Stimulated activated effector memory CD8-positive, alpha-beta T cell treated with anti-CD3 and anti-CD28 coated beads, Interleukin-12 subunit alpha, Interleukin-12 subunit beta, amount 100 ng/mL, for 72 hours (primary cell): ENCODE data around the gene KLHL2.
"Not testable (repeated sequence)": the region's sequence is repeated elsewhere in the genome, so short reads cannot be mapped to it uniquely, and the experiment has no call there.

Source experiments
- ATAC-seq: fragments of 150-1000 bp; cut with Tn5 transposase; 2 replicates; pipeline ENCODE4 v1.10.0; 2021
- DNase-seq, 2 donors: peaks; one replicate each; pipeline ENCODE4 v3.0.0; 2021 to 2022; ENCODE audit warnings: low spot score in 2 of 2
- H3K27ac Mint-ChIP-seq: one replicate; pipeline ENCODE4 v1.8.0; 2022; ENCODE audit warnings: mild to moderate bottlenecking, mixed read lengths
- H3K36me3 Mint-ChIP-seq: one replicate; pipeline ENCODE4 v1.8.0; 2022; ENCODE audit warnings: mild to moderate bottlenecking, mixed read lengths
- H3K4me1 Mint-ChIP-seq: one replicate; pipeline ENCODE4 v1.8.0; 2022; ENCODE audit warnings: mixed read lengths
- H3K4me3 Mint-ChIP-seq: one replicate; pipeline ENCODE4 v1.8.0; 2022; ENCODE audit warnings: mild to moderate bottlenecking, mixed read lengths
- H3K9me3 Mint-ChIP-seq: one replicate; pipeline ENCODE4 v1.8.0; 2022; ENCODE audit warnings: mixed read lengths

Gene KLHL2

GRCh38 chr4:165212647-165213046 is 5.3 kb downstream of the KLHL2 start:
- not testable (repeated sequence) for H3K4me3 Mint-ChIP-seq, H3K36me3 Mint-ChIP-seq, ATAC-seq, H3K9me3 Mint-ChIP-seq, DNase-seq, H3K27ac Mint-ChIP-seq
- H3K4me1 Mint-ChIP-seq, result peaks cover 83% of the 10 kb centered on the region

- H3K4me3 Mint-ChIP-seq, result not testable (repeated sequence)
Observed at GRCh38 chr4:165213404-165213803, 6.0 kb downstream of the KLHL2 start.

GRCh38 chr4:165213991-165214709 is 6.8 kb downstream of the KLHL2 start:
- not testable (repeated sequence) for ATAC-seq, H3K4me3 Mint-ChIP-seq, H3K27ac Mint-ChIP-seq, DNase-seq, H3K9me3 Mint-ChIP-seq, H3K36me3 Mint-ChIP-seq
- peaks cover 88% of the 10 kb centered on the region for H3K4me1 Mint-ChIP-seq

More at GRCh38 chr4:165213404-165213803, 6.0 kb downstream of the KLHL2 start:
- H3K36me3 Mint-ChIP-seq, DNase-seq, H3K27ac Mint-ChIP-seq, ATAC-seq, H3K9me3 Mint-ChIP-seq: not testable (repeated sequence)
- H3K4me1 Mint-ChIP-seq, result peaks cover 90% of the 10 kb centered on the region

GRCh38 chr4:165215034-165215751 is 7.8 kb downstream of the KLHL2 start:
- H3K9me3 Mint-ChIP-seq, H3K36me3 Mint-ChIP-seq: not testable (repeated sequence)
- peak; percentile 95 for ATAC-seq
- peak; percentile 7 to 57 for DNase-seq
- H3K4me3 Mint-ChIP-seq, result peak overlapping the region; percentile 56
- H3K4me1 Mint-ChIP-seq, result peaks cover 78% of the 10 kb centered on the region
- H3K27ac Mint-ChIP-seq, result peak overlapping the region; percentile 86

GRCh38 chr4:165215761-165216487 is 8.6 kb downstream of the KLHL2 start:
- H3K4me3 Mint-ChIP-seq, result peak overlapping the region; percentile 56
- DNase-seq, H3K36me3 Mint-ChIP-seq, H3K9me3 Mint-ChIP-seq: not testable (repeated sequence)
- H3K4me1 Mint-ChIP-seq, result peaks cover 73% of the 10 kb centered on the region
- H3K27ac Mint-ChIP-seq, result peak overlapping the region; percentile 86
- peak; percentile 49 for ATAC-seq

GRCh38 chr4:165217325-165217724 is 10.0 kb downstream of the KLHL2 start:
- Mint-ChIP-seq H3K4me3 (no peak overlapping the region), H3K36me3 (peaks cover 8% of the 10 kb centered on the region), H3K4me1 (peaks cover 75% of the 10 kb centered on the region), H3K27ac (no peak overlapping the region), H3K9me3 (no peaks in the 10 kb centered on the region)
- no peak for ATAC-seq
- no peak for DNase-seq

GRCh38 chr4:165221306-165221705 is 13.9 kb downstream of the KLHL2 start:
- Mint-ChIP-seq H3K36me3 (peaks cover 17% of the 10 kb centered on the region), H3K27ac (peak overlapping the region; percentile 65), H3K4me1 (peaks cover 51% of the 10 kb centered on the region)
- H3K4me3 Mint-ChIP-seq, DNase-seq, ATAC-seq, H3K9me3 Mint-ChIP-seq: not testable (repeated sequence)

GRCh38 chr4:165221993-165222650 is 14.8 kb downstream of the KLHL2 start:
- Mint-ChIP-seq H3K36me3 (peaks cover 17% of the 10 kb centered on the region), H3K4me1 (peaks cover 42% of the 10 kb centered on the region), H3K27ac (peak overlapping the region; percentile 65)
- DNase-seq, H3K9me3 Mint-ChIP-seq, H3K4me3 Mint-ChIP-seq, ATAC-seq: not testable (repeated sequence)

GRCh38 chr4:165222651-165222994 is 15.3 kb downstream of the KLHL2 start:
- H3K4me3 Mint-ChIP-seq, result no peak overlapping the region
- peaks cover 37% of the 10 kb centered on the region for H3K4me1 Mint-ChIP-seq
- H3K36me3 Mint-ChIP-seq, result peaks cover 17% of the 10 kb centered on the region
- H3K27ac Mint-ChIP-seq, result peak overlapping the region; percentile 65
- ATAC-seq (no peak), DNase-seq (no peak)
- no peaks in the 10 kb centered on the region for H3K9me3 Mint-ChIP-seq

- not testable (repeated sequence) for H3K9me3 Mint-ChIP-seq, H3K27ac Mint-ChIP-seq, ATAC-seq, H3K4me3 Mint-ChIP-seq, DNase-seq
- H3K4me1 Mint-ChIP-seq, result peaks cover 17% of the 10 kb centered on the region
- H3K36me3 Mint-ChIP-seq, result peaks cover 47% of the 10 kb centered on the region
Observed at GRCh38 chr4:165227401-165227800, 20.0 kb downstream of the KLHL2 start.

GRCh38 chr4:165229490-165230200 is 22.3 kb downstream of the KLHL2 start:
- not testable (repeated sequence) for H3K4me3 Mint-ChIP-seq, ATAC-seq, H3K9me3 Mint-ChIP-seq, DNase-seq
- Mint-ChIP-seq H3K4me1 (peaks cover 18% of the 10 kb centered on the region), H3K27ac (peak overlapping the region; percentile 35), H3K36me3 (peaks cover 48% of the 10 kb centered on the region)

GRCh38 chr4:165232623-165233433 is 25.5 kb downstream of the KLHL2 start:
- peak overlapping the region; percentile 86 for H3K27ac Mint-ChIP-seq
- H3K9me3 Mint-ChIP-seq, result not testable (repeated sequence)
- H3K4me1 Mint-ChIP-seq, result peaks cover 26% of the 10 kb centered on the region
- peak overlapping the region; percentile 36 for H3K4me3 Mint-ChIP-seq
- peak in 1 of 2 donors; percentile 55 for DNase-seq
- peaks cover 48% of the 10 kb centered on the region for H3K36me3 Mint-ChIP-seq
- ATAC-seq, result peak; percentile 93

- Mint-ChIP-seq H3K36me3 (peaks cover 41% of the 10 kb centered on the region), H3K4me1 (peaks cover 22% of the 10 kb centered on the region), H3K27ac (no peak overlapping the region), H3K4me3 (no peak overlapping the region), H3K9me3 (no peaks in the 10 kb centered on the region)
- DNase-seq (no peak), ATAC-seq (no peak)
Observed at GRCh38 chr4:165234766-165235165, 27.4 kb downstream of the KLHL2 start.

GRCh38 chr4:165236852-165237251 is 29.5 kb downstream of the KLHL2 start:
- not testable (repeated sequence) for H3K27ac Mint-ChIP-seq, ATAC-seq, DNase-seq, H3K9me3 Mint-ChIP-seq, H3K4me3 Mint-ChIP-seq
- peaks cover 19% of the 10 kb centered on the region for H3K4me1 Mint-ChIP-seq
- H3K36me3 Mint-ChIP-seq, result peaks cover 33% of the 10 kb centered on the region
